Breast epithelium (tissue), 3 donors: ENCODE data around the gene PNMA8A.

ENCODE experiments used
- CTCF ChIP-seq, 3 donors: fragments of 450-650 bp; IDR thresholded peaks; one replicate each; pipeline ENCODE4 v1.5.1; 2016 to 2017; ENCODE audit warnings: antibody characterized with exemption in 3 of 3, mild to moderate bottlenecking in 3 of 3, moderate library complexity in 3 of 3
- POLR2A ChIP-seq: fragments of 450-650 bp; IDR thresholded peaks from one replicate; pipeline ENCODE4 v1.6.1; 2016; ENCODE audit warnings: antibody characterized with exemption, mild to moderate bottlenecking, moderate library complexity
- POLR2AphosphoS5 ChIP-seq, 3 donors: sonication (generic); formaldehyde crosslinking; IDR thresholded peaks; one replicate each; pipeline ENCODE4 v1.6.1; 2017; ENCODE audit warnings: antibody characterized with exemption in 3 of 3

GRCh38 chr19:46517471-46517870 lies 46.1 kb upstream of the PNMA8A start:
- TF ChIP-seq CTCF (IDR thresholded peaks at IDR 0.05) (no peak), POLR2A (no peak), POLR2AphosphoS5 (IDR thresholded peaks at IDR 0.05) (no peak)
